HG02763 (cell line): ENCODE results near the gene RPL4.
"Not testable (repeated sequence)": the region's sequence is repeated elsewhere in the genome, so short reads cannot be mapped to it uniquely, and the experiment has no call there.

ENCODE experiments used
- ATAC-seq: cut with Tn5 transposase; IDR thresholded peaks from one replicate; pipeline ENCODE4 v1.9.1; 2021; ENCODE audit warnings: mild to moderate bottlenecking, moderate library complexity; ENCODE audit not compliant: unreplicated experiment

RPL4 gene

DNA sequence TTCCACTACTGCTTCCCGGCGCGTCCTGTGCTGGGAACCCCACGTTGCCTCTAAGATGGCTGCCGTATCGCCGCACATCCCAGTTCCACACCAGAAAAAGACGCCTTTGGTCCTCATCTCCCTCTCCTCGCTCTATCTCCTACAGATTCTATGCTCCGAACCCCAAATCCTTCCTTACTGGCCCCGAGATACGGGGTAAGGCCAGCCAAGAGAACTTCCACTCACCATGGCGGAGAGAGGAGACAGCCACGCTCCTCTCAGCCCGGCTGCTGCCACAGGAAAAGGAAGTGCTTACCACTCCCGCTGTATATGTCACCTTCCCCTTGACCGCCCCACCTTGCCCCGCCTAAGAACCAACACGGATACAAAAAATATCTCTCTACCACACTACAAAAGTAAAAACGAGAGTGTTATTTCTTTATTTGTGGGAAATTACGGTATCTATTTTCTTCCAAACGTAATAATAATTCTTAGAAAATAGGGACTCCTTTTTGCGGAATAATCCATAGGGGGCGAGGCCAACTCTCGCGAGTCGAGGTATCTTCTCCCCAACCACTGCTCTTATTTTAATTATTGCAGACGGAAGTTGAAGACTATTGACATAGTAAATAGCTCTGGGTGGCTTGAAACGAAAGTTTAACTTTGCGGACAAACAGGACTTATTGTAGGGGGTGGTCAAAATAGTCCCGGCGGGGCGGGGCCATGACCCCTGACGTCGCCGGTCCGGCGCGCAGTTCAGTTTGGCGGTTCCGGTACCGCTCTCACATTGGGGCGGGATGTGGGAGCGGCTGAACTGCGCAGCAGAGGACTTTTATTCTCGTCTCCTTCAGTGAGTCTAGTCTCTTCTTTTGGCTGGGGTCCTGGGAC, at the start of gene RPL4, which contains the start of gene ZWILCH:
RPL4 (minus strand) TSS at position 293 of the 867 bp plus-strand sequence; CDS start at position 228, 65 bp downstream.
ZWILCH (plus strand) TSS at position 764 of the 867 bp plus-strand sequence; CDS start at position 777, 13 bp downstream.
- ATAC-seq, result peak; percentile 82

DNA sequence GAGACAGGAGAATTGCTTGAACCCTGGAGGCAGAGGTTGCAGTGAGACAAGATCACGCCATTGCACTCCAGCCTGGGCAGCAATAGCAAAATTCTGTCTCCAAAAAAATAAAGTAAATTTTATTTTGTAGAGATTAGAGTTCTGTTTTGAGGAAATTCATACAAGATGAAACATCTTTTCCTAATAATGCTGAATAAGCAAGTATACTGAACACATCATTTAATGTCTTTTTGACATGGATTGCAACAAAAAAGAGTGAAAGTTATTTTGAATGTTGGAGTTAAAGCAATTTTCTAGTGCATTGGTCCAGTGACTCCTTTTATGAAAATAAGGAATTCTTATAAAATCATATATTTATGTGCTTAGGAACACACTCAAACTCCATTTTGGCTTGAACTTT, 40.6 kb upstream of the RPL4 start:
- no peak for ATAC-seq

DNA sequence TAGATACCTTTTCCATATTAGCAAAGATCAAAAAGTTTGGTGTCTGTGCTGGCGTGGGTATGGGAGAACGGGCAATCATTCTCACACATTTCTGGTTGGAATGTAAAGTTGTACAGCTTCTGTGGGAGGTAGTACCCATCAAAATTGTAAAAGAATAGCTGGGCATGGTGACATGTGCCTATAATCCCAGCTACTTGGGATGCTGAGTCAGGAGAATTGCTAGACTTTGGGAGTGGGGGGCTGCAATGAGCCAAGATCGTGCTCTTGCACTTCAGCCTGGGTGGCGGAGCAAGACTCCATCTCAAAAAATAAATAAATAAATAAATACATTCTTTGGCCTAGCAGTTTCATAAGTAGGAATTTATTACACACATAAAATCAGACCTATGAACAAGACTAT, 38.2 kb upstream of the RPL4 start:
- ATAC-seq, result no peak

DNA sequence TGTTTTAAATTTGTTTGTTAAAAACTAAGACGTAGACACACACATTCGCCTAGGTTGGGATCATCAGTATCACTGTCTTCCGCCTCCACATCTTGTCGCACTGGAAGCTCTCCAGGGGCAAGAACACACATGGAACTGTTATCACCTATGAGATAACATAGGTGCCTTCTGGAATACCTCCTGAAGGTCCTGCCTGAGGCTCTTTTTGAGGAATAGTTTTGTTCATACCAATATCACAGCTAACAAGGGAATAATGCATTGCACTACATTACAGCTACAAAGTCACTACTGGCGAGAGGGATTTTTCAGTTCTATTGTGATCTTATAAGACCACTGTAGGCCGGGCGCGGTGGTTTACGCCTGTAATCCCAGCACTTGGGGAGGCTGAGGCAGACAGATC, 30.4 kb upstream of the RPL4 start:
- ATAC-seq, result no peak

DNA sequence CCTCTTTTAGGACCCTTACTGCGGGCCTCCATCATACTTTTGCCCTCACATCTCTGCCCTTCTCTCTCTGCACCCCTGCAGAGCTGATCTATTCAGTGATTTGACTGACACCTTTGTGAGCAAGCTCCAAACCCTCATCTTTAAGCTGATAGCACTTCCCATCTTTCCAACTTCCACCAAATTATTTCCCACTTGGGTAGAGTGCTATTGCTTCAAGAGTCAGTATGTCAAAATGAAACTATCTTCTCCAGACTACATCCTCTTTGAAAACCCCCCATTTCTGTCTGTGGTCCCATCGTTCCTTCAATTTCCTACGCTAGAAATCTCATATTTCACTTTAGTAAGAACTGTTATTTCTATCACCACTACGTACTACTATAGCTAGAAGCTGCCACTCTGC, 20.2 kb upstream of the RPL4 start:
- no peak for ATAC-seq

DNA sequence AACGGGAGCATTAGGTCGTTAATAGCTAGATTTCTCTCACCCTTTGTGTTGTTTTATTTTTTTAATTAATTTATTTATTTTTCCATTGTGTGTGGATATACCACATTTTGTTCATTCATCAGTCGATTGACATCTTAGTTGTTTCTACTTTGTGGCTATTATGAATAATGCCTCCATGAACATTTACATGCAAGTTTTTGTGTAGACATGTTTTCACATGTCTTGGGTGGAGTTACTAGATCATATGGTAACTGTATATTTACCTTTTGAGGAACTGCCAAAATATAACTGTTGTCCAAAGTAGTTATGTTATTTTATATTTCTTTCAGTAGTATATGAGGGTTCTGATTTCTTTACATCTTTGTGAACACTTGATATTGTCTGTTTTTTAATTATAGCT, 19.3 kb upstream of the RPL4 start:
- no peak for ATAC-seq

DNA sequence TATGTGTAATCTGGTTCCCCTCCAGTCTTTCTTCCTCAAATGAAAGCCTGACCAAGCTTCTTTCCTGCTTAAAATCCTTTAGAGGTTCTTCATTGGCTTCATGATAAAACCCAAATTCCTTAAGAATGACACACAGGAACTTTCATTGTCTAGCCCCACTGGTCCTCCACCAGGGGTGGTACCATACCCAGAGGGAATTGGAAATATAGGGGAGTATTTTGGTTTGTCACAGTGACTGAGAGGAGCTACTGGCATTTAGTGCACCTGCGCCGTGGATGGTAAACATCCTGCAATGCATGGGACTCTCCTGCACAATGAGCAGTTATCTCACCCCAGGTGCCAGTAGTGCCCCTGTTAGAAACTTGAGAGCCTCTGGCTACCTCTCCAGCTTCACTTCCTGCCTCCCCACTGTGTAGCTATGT, 11.3 kb upstream of the RPL4 start:
- ATAC-seq, result no peak

DNA sequence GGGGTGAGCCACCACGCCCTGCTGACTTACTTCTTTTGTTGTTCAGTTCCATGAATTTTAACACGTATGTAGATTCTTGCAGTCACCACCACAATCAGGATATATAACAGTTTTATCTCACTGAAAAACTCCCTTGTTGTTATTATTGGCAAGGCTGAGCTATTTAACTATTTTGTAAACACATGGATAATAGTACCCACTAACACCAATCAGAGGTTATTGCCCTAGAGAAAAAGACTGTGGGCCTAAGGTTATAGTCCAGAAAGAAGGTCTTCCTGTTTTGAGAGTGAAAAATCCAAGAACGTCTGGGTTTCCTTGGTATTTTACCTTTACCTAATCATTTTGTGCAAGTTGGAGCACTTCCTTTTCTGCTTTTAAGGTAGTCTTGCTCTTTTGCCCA, 9.9 kb upstream of the RPL4 start:
- no peak for ATAC-seq

DNA sequence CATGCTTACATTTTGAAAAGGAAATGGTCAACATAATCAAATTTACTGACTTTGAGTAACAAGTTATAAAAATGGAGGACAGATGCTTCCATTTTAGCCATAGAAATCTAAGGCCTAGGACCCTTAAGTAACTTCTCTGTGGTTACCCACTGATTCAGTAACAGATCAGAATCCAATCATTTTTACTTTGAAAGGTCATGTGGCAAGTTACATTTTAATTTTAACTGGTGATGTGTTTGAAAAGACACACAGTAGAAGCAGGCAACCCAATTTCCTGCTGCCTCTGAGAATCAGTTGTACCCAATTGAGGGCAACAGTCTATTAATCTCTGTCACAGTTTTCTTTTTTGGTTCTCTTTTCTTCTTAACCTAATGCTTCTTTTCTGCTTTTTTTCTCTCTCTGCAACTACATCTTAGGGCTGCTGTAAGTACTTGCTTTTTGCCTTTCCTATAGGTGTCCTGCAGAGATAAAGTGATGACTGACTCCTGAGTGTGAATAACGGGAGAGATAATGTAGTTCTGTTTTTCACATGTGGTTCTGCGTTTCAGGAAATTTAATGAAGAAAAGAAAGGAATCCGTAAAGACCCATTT, 3.7 kb upstream of the RPL4 start:
- no peak for ATAC-seq

DNA sequence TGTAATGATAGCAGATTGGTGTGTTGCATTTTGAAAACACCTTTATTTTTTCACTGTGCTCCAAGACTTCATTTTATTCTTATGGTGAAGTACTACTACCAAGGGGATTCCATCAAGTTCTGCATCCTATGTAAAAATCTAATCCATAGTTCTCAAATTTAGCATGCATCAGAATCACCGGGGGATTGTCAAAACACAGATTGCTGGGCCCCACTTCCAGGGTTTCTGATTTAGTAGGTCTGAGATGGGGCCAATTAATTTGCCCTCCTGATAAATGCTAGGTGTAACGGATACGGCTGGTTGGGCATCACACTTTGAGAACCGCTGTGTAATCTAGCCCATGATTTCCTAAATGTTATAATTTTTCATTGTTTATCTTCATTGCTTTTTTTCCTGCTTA, 1.2 kb upstream of the RPL4 start:
- no peak for ATAC-seq

DNA sequence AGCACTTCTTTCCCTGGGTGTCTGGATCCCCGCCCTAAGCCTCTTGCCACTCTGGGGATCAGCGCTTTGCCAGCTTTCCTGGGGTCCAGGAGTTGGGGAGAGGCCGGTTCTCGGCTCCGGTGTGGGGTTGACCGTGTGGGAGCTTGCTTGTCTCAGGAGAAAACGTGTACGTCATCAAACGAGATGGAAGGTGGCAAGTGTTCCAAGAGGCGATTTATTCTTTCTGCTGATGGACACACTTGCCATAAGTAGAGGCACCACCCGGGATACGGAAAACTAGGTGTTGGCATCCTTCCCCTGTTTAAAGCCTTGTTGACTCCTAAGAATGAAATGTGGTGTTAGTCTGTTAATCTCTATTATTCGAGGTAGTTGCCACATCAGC, 766 bp upstream of the RPL4 start:
- no peak for ATAC-seq

DNA sequence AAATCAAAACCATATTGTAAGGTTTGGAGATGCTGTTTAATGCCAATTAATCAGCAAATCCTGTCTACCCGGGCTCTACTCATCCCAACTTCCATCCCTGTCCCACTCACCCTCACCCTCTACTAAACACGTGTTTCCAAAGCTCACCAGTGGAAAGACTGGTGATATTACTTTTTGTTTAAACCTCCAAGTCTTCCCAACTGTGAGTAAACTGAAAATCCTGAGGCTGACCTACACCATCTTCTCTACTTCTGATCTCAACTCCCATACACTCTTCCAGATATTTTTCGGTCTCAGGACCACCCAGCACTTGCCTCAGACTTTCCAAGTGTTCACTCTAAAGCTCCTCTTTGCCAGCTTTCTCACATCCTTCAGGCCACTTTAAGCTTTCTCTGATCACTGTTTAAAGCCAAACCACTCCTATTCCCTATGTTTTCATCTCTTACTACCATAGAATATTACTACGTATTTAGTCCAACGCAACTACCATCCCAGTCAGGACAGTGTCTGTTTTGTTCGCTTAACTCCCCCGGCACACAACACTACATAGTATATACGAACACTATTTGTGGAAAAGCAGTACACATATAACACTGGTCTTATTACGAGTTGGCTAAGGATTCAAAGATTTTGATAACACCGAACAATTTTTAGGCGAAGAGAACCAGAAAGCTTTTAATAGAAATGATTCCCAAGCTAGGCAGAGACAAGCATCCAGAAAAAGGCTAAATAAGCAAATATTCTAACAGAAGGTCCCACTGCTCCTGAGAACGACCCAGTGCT, 684 bp downstream of the RPL4 start:
- no peak for ATAC-seq

DNA sequence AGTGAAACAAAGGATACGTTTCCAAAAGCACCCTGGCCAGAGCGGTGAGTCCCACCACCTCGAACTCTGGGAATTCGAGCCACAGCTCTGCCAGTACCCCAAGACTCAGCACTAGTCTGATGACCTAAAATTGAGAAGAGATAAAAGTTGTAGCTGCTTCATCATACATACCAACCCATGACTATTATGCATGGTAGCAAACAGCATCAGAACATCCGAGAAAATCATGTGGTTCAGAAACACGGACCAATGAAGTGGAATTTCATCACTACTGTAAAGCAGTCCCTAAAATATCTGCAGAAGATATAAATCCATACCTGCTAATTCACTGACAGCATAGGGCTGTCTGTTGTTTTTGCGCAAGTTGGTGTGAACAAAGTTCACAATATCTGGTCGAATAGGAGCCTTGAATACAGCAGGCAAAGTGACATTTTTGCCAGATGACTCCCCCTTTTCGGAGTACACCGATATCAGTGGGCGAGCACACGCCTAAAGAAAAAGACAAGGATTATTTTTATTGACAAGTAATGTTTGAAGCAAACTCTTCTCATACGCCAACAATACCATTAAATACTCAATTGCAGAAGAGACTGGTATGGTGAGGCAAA, 1.5 kb downstream of the RPL4 start:
- not testable (repeated sequence) for ATAC-seq

DNA sequence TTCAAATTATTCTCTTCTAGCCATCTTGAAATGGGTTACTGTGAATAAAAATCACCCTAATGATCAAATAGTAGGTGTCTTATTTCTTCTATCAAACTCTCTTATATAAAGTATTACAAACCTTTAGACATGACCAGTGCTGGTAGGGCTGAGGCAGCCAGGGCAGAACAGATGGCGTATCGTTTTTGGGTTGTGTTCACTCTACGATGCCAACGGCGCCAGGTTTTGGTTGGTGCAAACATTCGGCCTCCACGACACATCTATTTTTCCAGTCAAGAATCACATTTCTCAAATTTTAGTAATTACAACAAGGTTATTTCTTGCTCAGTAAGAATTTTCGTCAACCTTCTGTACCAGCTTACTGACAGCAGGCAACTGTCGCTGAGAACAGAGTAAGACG, 2.2 kb downstream of the RPL4 start:
- ATAC-seq, result no peak

DNA sequence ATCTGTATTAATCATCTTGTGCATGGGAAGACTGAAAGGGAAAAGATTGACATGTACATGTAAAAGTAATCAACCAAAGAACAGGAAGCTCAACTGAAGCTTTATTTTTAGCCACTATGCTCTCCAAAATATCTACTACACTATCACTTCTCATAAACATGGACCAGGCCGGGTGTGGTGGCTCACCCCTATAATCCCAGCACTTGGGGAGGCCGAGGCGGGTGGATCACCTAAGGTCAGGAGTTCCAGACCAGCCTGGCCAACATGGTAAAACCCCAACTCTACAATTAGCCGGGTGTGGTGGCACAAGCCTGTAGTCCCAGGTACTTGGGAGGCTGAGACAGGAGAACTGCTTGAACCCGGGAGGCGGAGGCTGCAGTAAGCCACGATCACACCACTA, 4.3 kb downstream of the RPL4 start:
- not testable (repeated sequence) for ATAC-seq

DNA sequence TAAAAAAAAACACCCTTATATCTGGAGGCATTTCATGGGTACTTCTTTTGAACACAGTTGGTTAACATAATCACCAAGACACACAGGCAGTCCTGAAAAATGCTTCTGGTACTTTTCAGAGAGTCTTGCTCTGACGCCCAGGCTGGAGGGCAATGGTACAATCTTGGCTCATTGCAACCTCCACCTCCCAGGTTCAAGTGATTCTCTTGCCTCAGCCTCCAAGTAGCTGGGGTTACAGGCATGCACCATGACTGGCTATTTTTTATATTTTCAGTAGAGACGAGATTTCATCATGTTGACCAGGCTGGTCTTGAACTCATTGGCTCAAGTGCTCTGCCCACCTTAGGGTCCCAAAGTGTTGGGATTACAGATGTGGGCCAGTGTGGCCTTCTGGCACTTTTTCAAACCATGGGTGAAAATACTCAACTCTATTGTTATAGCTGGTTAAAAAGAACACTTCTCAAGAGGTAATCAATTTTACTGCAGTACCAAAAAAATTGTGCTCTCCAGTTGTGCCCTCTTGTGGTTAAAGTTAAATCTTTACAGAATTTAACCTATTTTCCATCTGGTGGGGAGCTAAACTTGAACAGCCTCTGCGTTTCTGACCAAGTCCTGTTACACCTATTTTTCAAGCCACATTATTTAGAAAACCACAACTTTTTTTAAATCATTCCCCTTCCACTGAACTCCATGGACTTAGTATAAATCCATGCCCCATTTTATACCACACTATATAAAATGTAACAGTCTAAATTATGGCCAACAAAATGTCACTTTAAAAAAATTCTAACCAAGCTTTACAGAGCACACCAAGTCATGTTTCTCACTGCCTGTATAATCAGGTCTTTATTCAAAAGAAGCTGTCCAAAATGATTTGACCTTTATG, 5.9 kb downstream of the RPL4 start:
- ATAC-seq, result no peak

DNA sequence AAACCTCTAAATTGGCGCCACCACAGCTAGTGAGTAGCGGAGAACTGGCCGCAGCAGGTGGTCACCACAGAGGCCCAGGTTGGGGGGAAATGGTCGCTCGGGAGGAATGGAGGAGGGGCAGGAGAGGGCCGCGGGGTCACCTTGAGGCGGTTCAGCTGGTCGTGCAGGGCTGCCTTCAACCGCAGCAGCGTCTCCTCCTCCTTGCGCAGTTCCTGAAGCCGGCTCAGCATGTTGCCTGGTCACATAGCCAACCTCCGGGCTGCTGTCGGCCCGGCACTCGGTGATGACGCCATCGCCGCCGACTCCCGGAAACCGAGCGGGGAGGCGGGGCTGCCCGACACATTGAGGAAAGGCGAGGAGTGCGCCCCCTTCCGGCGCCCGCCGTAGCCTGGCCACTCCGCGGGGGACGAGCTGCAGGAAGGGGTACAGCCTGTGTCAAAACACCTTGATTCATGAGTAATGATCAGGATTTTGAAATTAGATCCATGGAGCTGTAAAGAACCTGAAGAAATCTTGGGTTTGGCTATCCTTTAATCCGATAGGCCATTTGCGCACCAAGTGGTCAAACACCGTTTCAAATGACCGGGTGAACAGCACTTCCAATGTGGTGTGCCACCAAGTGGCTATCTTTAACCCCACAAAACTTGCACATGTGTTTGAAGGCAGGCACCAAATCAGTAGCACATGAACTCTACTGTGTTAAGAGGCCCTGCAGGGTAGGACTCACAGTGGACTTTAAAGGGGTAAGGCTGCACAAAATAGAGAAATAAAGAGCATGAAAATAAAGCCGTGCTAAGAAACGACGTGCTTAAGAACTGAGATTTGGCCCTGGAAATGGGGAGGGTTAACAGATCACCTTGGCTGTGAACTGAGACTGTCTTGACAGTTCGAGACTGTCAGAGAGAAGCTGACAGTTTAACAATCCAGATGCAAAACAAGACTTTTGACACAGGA, 6.9 kb downstream of the RPL4 start, which contains the start of gene SNAPC5:
SNAPC5 (minus strand) TSS at position 261 of the 954 bp plus-strand sequence; CDS start at position 230, 31 bp downstream.
- peak; percentile 87 for ATAC-seq

DNA sequence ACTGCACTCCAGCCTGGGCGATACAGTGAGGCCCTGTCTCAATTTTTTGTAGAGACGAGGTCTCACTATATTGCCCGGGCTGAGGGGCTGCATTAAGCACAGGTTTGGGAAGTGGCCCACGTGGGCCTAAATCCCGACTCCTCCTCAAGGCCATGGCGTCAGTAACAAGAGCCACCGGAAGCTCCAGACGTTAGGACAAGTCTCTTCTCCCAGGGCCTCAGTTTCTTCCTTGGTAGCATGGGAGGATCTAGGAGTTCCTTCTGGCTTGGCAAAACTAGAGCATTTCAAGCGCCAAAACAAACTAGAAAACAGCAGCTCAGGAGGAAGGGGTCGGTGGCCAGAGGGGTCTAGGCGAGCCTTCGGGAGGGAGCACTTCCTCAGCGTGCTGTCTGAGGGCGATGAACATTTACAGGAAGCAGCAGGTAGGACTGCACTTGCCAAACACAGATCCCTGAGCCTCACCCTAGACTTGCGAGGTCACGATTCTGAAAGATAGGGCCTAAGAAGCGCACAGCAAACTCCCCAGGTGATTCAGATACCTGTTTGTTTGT, 7.6 kb downstream of the RPL4 start:
- ATAC-seq, result peak; percentile 2

DNA sequence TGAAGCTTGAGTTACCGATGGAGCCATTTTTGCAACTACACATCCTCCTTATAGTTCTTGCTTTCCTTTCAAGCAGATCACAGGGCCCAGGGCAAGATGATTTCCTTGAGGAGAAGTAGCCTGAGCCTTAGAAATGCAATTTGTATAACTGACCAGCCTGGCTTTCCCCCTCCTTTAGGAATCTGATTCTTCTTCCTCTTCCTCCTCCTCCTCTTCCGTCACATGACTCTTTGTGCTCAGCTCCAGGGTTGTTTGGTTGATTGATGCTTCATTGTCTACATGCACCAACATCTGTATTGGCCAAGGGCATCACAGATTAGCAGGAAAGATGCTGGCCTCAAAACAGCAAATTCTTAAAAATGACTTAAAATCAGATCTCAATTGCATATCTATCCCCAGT, 10.4 kb downstream of the RPL4 start:
- ATAC-seq, result no peak
